ENCODE results near the gene USP15. TPM values are rescaled to one million over a fixed set of nuclear protein-coding genes. Genes with fewer than 3 reads are reported as not detected.

Gene USP15
- total and polyA plus RNA-seq, 2 of the 8 experiments (the other 6 are each of a cell fraction or from before 2014, with no cell fraction given) = 12.7 to 38.6 TPM

GRCh38 chr12:62291864-62292760 is 31.9 kb downstream of the USP15 start (continued):
- TF ChIP-seq CHD7 (IDR thresholded peaks at IDR 0.05; ENCODE audit: insufficient replicate concordance, low read length) (no peak), GTF2F1 (IDR thresholded peaks at IDR 0.05; ENCODE audit: borderline replicate concordance, low read depth, low read length) (no peak), JUN (IDR thresholded peaks at IDR 0.05; ENCODE audit: low read depth, low read length) (no peak), RAD21 (IDR thresholded peaks at IDR 0.05 in 1 of 2, conservative IDR thresholded peaks at IDR 0.05 in 1 of 2; ENCODE audit: low read depth in 2 of 2, low read length in 2 of 2) (no peak)

Measured in H1 (cell line).